ENCODE results near the gene FHOD3.
"Not testable (repeated sequence)": the region's sequence is repeated elsewhere in the genome, so short reads cannot be mapped to it uniquely, and the experiment has no call there.

The FHOD3 gene

GRCh38 chr18:36711014-36711725 lies 413.7 kb downstream of the FHOD3 start:
- no peak for DNase-seq (ENCODE audit: low read depth)

- no peak for DNase-seq (ENCODE audit: low read depth)
Observed at GRCh38 chr18:36711813-36712444, 414.4 kb downstream of the FHOD3 start.

- no peak for DNase-seq (ENCODE audit: low read depth)
Observed at GRCh38 chr18:36714476-36714875, 417.0 kb downstream of the FHOD3 start.

GRCh38 chr18:36717422-36718110 lies 420.1 kb downstream of the FHOD3 start:
- no peak for DNase-seq (ENCODE audit: low read depth)

GRCh38 chr18:36718705-36719328 lies 421.3 kb downstream of the FHOD3 start:
- DNase-seq (ENCODE audit: low read depth): no peak

GRCh38 chr18:36719630-36720029 lies 422.1 kb downstream of the FHOD3 start:
- no peak for DNase-seq (ENCODE audit: low read depth)

GRCh38 chr18:36721351-36721750 lies 423.8 kb downstream of the FHOD3 start:
- not testable (repeated sequence) for DNase-seq (ENCODE audit: low read depth)

- no peak for DNase-seq (ENCODE audit: low read depth)
Observed at GRCh38 chr18:36724169-36724568, 426.7 kb downstream of the FHOD3 start.

- no peak for DNase-seq (ENCODE audit: low read depth)
Observed at GRCh38 chr18:36724591-36725001, 427.1 kb downstream of the FHOD3 start.

GRCh38 chr18:36728345-36728744 lies 430.8 kb downstream of the FHOD3 start:
- no peak for DNase-seq (ENCODE audit: low read depth)

GRCh38 chr18:36729197-36729596 lies 431.7 kb downstream of the FHOD3 start:
- no peak for DNase-seq (ENCODE audit: low read depth)

- no peak for DNase-seq (ENCODE audit: low read depth)
Observed at GRCh38 chr18:36732264-36732663, 434.8 kb downstream of the FHOD3 start.

- no peak for DNase-seq (ENCODE audit: low read depth)
Observed at GRCh38 chr18:36733150-36733549, 435.6 kb downstream of the FHOD3 start.

GRCh38 chr18:36734596-36734995 lies 437.1 kb downstream of the FHOD3 start:
- no peak for DNase-seq (ENCODE audit: low read depth)

GRCh38 chr18:36735130-36735529 lies 437.6 kb downstream of the FHOD3 start:
- DNase-seq (ENCODE audit: low read depth): no peak

GRCh38 chr18:36736094-36736493 lies 438.6 kb downstream of the FHOD3 start:
- no peak for DNase-seq (ENCODE audit: low read depth)

- no peak for DNase-seq (ENCODE audit: low read depth)
Observed at GRCh38 chr18:36737316-36737715, 439.8 kb downstream of the FHOD3 start.

- no peak for DNase-seq (ENCODE audit: low read depth)
Observed at GRCh38 chr18:36744261-36744876, 446.9 kb downstream of the FHOD3 start.

- DNase-seq (ENCODE audit: low read depth): no peak
Observed at GRCh38 chr18:36745219-36745975, 447.9 kb downstream of the FHOD3 start.

- no peak for DNase-seq (ENCODE audit: low read depth)
Observed at GRCh38 chr18:36752929-36753865, 455.7 kb downstream of the FHOD3 start.
